Keratinocyte (primary cell): ENCODE data around the gene ATF6. TPM values are rescaled to one million over a fixed set of nuclear protein-coding genes. Genes with fewer than 3 reads are reported as not detected.

Experiments used
- DNase-seq: peaks from one replicate; pipeline ENCODE4 v3.0.0-alpha.2; 2011; ENCODE audit warnings: low read depth, missing footprints, low spot score
- FAIRE-seq: peaks from 2 replicates; lab custom pipeline; 2011; peaks lifted over from hg19 to GRCh38; lab: Jason Lieb, UNC
- H2AFZ ChIP-seq: 2 replicates; pipeline ENCODE4 v1.6.0; 2012; ENCODE audit warnings: low read length, control low read depth, inconsistent platforms; ENCODE audit not compliant: control insufficient read depth
- H3K27ac ChIP-seq: 2 replicates; pipeline ENCODE4 v1.5.1; 2011; ENCODE audit warnings: low read length; ENCODE audit not compliant: control insufficient read depth, insufficient read depth
- H3K27me3 ChIP-seq: 3 replicates; pipeline ENCODE4 v1.6.0; 2011; ENCODE audit warnings: low read length; ENCODE audit not compliant: control insufficient read depth, insufficient read depth; ENCODE audit errors: extremely low read depth
- H3K36me3 ChIP-seq, 2 experiments: 2 replicates in 1 of 2; 3 replicates in 1 of 2; pipeline ENCODE4 v1.5.1; 2011; ENCODE audit warnings: low read length in 2 of 2, mild to moderate bottlenecking in 1 of 2; ENCODE audit not compliant: control insufficient read depth in 2 of 2, insufficient read depth in 2 of 2; ENCODE audit errors: extremely low read depth in 1 of 2
- H3K4me1 ChIP-seq: 3 replicates; pipeline ENCODE4 v1.5.1; 2011; ENCODE audit warnings: low read length; ENCODE audit not compliant: control insufficient read depth, insufficient read depth; ENCODE audit errors: extremely low read depth
- H3K4me2 ChIP-seq: 3 replicates; pipeline ENCODE4 v1.6.0; 2011; ENCODE audit warnings: low read depth, low read length; ENCODE audit not compliant: control insufficient read depth, insufficient read depth; ENCODE audit errors: extremely low read depth
- H3K4me3 ChIP-seq, 3 experiments: fragments of 200-600 bp in 1 of 3; sonication (generic) in 1 of 3; 2 replicates in 2 of 3; 3 replicates in 1 of 3; pipeline ENCODE4 v1.5.1; 2011 to 2016; ENCODE audit warnings: low read length in 3 of 3, mild to moderate bottlenecking in 3 of 3, control low read depth in 2 of 3, inconsistent platforms in 1 of 3, low read depth in 1 of 3, mixed read lengths in 1 of 3, mixed run types in 1 of 3, moderate library complexity in 1 of 3; ENCODE audit not compliant: control insufficient read depth in 2 of 3, insufficient read depth in 2 of 3; ENCODE audit errors: extremely low read depth in 1 of 3
- H3K79me2 ChIP-seq: 2 replicates; pipeline ENCODE4 v1.6.0; 2012; ENCODE audit warnings: low read length; ENCODE audit not compliant: control insufficient read depth, insufficient read depth
- H3K9ac ChIP-seq: 3 replicates; pipeline ENCODE4 v1.6.0; 2011; ENCODE audit warnings: low read length; ENCODE audit not compliant: control insufficient read depth, insufficient read depth; ENCODE audit errors: extremely low read depth
- H3K9me1 ChIP-seq: 3 replicates; pipeline ENCODE4 v1.6.0; 2011; ENCODE audit warnings: low read length; ENCODE audit not compliant: control insufficient read depth, insufficient read depth; ENCODE audit errors: extremely low read depth
- H3K9me3 ChIP-seq: 2 replicates; pipeline ENCODE4 v1.5.1; 2012; ENCODE audit warnings: low read depth, low read length; ENCODE audit not compliant: control insufficient read depth
- H4K20me1 ChIP-seq: 3 replicates; pipeline ENCODE4 v1.6.0; 2011; ENCODE audit warnings: low read length; ENCODE audit not compliant: control insufficient read depth, insufficient read depth; ENCODE audit errors: extremely low read depth
- CTCF ChIP-seq, 3 experiments: IDR thresholded peaks in 1 of 3; conservative IDR thresholded peaks in 1 of 3; optimal IDR thresholded peaks in 1 of 3; 2 replicates in 2 of 3; 3 replicates in 1 of 3; pipeline versions ENCODE3 to v1.5.1; 2011; ENCODE audit warnings: low read length in 3 of 3, mild to moderate bottlenecking in 3 of 3, moderate library complexity in 2 of 3, control low read depth in 1 of 3, inconsistent platforms in 1 of 3; ENCODE audit not compliant: insufficient read depth in 2 of 3; ENCODE audit errors: extremely low read depth in 1 of 3
- EZH2 ChIP-seq: IDR thresholded peaks from one replicate; pipeline ENCODE4 v1.6.1; 2012; ENCODE audit warnings: inconsistent platforms, mild to moderate bottlenecking, low read length, moderate library complexity
- dilution Hi-C: fragments of 300-500 bp; cut with MboI; formaldehyde crosslinking; loops from one replicate; pipeline ENCODE4 v1.7.0; 2020; ENCODE audit warnings: low sequenced_read_pairs; ENCODE audit not compliant: extremely low pct_ligation_motif_present
- polyA plus RNA-seq, 5 experiments: library from polyadenylated mRNA; depleted of rRNA in 3 of 5; stranded (reverse) in 3 of 5; stranded (forward) in 1 of 5; unstranded in 1 of 5; fragments of >200 nt; gene quantifications; 1 replicate in 1 of 5; 2 replicates in 3 of 5; 3 replicates in 1 of 5; pipeline versions ENCODE4 v1.2.1 to v1.2.3, GENCODE V29; 2011 to 2012; ENCODE audit warnings: missing spikeins in 2 of 5, low read depth in 1 of 5, low replicate concordance in 1 of 5

The ATF6 gene
- polyA plus RNA-seq, 1 donor (not counting 4 experiments of a cell fraction or from before 2014, with no cell fraction given): 19.7 TPM

- dilution Hi-C loops: no loop called here
- no peaks in the 10 kb centered on the region for H3K9me1 ChIP-seq
- FAIRE-seq: no peak
Observed at GRCh38 chr1:161946071-161946987, 180.2 kb downstream of the ATF6 start.

DNA sequence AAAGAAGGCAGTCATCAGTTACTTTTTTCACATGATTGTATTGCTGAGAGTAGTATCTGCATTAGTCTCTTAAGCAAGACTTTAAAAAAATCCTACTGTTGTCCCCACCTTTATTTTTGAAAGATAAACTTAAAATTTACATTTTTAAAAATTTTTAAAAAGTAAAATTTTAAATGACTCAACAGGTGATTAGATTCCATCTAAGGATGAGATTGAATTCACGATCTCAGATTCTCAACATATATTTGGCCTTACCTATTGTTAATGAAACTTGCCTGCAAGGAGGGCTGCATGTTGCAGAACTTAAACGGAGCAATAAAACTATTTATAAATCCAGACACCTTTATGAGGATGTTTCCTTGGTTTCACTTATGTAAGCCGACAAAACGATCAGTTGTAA lies 182.3 kb downstream of the ATF6 start:
- DNase-seq: no peak
- H3K9me1 ChIP-seq: no peaks in the 10 kb centered on the region
- no peak overlapping the region for H3K4me3 ChIP-seq
- dilution Hi-C loops: no loop called here
- H3K27ac ChIP-seq: no peak overlapping the region
- H3K4me1 ChIP-seq: no peaks in the 10 kb centered on the region
- H3K27me3 ChIP-seq: no peaks in the 10 kb centered on the region
- H3K9ac ChIP-seq: no peak overlapping the region
- TF ChIP-seq CTCF (optimal IDR thresholded peaks at IDR 0.05 in 1 of 3, IDR thresholded peaks at IDR 0.05 in 1 of 3, conservative IDR thresholded peaks at IDR 0.05 in 1 of 3; ENCODE audit: extremely low read depth in 1 of 3, insufficient read depth in 2 of 3, low read length in 3 of 3) (no peak), EZH2 (no peak)
- H3K36me3 ChIP-seq: peaks cover 0 to 3% of the 10 kb centered on the region in 2 experiments
- FAIRE-seq: no peak
- no peaks in the 10 kb centered on the region for H3K9me3 ChIP-seq
- H3K79me2 ChIP-seq: no peaks in the 10 kb centered on the region
- H4K20me1 ChIP-seq: no peaks in the 10 kb centered on the region
- H3K4me2 ChIP-seq: no peak overlapping the region
- H2AFZ ChIP-seq: no peak overlapping the region

More at GRCh38 chr1:161946071-161946987, 180.2 kb downstream of the ATF6 start:
- Histone ChIP-seq H3K9ac (no peak overlapping the region), H3K36me3 (peaks cover 0 to 3% of the 10 kb centered on the region in 2 experiments), H2AFZ (no peak overlapping the region), H3K9me3 (no peaks in the 10 kb centered on the region), H3K4me2 (no peak overlapping the region), H3K4me3 (no peak overlapping the region), H3K4me1 (no peaks in the 10 kb centered on the region), H4K20me1 (no peaks in the 10 kb centered on the region), H3K27me3 (no peaks in the 10 kb centered on the region), H3K79me2 (no peaks in the 10 kb centered on the region), H3K27ac (no peak overlapping the region)
- TF ChIP-seq CTCF (optimal IDR thresholded peaks at IDR 0.05 in 1 of 3, IDR thresholded peaks at IDR 0.05 in 1 of 3, conservative IDR thresholded peaks at IDR 0.05 in 1 of 3; ENCODE audit: extremely low read depth in 1 of 3, insufficient read depth in 2 of 3, low read length in 3 of 3): no peak
- TF ChIP-seq EZH2: no peak
- DNase-seq: no peak
